Epithelial cell of alveolus of lung (primary cell): ENCODE data around the gene MYO1D. TPM values are rescaled to one million over a fixed set of nuclear protein-coding genes. Genes with fewer than 3 reads are reported as not detected.

ENCODE experiments used
- total RNA-seq: library from RNA; depleted of rRNA; stranded (reverse); fragments of >200 nt; gene quantifications from 2 replicates; pipeline ENCODE4 v1.2.1, GENCODE V29; 2015

Gene MYO1D
- 4.8 and 15.5 TPM in 2 replicates for total RNA-seq

DNA sequence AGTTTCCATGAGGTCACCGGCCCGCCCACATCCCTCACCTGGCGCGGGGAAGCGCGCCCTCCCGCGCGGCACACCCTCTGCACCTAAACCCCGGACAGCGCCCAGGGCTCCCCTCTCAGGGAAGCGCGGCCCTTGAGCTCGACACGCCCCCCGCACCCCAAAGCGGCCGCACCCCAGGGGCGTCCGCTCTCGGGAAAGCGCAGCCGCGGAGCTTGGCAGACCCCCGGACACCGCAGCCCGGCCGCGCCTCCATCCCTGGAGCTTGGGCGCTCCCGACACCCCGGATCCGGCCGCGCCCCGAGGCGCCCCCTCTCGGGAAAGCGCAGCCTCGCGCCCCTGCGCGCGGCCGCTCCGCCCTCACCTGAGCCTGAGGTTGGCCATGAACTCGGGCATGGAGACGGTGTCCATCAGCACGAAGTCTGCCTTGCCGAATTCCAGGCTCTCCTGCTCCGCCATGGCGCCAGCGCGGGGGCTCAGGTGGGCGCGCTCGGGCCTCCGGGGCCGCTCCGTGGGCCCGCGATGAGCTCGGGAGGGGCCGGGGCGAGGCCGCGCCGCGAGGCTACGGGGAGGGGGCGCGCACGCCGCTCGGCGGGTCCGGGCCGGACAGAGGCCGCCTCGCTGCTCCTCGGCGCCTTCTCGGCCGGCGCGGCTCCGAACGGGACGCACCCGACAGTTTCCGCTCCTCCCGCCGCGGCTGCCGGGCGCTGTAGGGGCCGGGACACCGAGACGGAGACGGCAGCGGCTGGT lies at the start of gene MYO1D:
TSS of gene MYO1D (minus strand) at position 708 of the 747 bp plus-strand sequence. CDS start at position 456, 252 bp downstream.

DNA sequence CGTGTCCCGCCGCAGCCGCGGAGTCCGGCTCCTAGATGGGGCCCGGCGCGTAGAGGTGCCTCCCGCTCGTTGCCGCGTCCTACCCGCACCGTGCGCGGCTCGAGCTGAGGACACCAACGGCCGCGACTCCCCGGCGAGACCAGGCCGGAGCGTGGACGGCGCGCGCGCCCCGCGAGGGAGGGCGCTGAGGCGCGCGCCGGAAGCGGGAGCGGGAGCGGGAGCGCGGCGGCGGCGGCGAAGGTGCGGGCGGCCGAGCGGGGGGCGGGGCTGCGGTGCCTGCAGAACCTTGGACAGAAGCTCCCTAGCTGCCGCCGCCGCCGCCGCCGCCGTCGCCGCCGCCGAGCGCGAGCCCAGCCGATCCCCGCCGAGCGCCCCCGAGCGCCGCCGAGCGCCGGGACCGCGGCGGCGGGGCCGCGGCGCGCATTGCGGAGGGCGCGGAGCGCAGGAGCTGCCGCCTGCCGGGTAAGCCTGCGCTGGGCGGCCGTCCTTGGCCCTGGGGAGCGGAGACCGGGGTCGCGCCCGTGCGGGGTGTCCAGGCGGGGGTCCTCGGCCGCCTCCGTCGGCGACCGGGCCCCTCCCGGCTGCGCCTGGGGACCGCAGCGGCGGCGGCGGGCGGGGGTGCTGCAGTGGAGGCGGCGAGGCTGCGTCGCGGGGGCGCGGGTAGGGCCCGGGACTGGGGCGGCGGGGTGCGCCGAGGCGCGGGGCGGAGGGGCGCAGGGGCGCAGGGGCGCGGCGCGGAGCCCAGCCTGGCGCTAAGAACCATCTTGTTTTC lies 390.0 kb downstream of the MYO1D start, which contains the start of gene CDK5R1:
TSS of gene CDK5R1 (plus strand) at position 293 of the 772 bp plus-strand sequence. CDS start 628 bp downstream, outside the sequence.

DNA sequence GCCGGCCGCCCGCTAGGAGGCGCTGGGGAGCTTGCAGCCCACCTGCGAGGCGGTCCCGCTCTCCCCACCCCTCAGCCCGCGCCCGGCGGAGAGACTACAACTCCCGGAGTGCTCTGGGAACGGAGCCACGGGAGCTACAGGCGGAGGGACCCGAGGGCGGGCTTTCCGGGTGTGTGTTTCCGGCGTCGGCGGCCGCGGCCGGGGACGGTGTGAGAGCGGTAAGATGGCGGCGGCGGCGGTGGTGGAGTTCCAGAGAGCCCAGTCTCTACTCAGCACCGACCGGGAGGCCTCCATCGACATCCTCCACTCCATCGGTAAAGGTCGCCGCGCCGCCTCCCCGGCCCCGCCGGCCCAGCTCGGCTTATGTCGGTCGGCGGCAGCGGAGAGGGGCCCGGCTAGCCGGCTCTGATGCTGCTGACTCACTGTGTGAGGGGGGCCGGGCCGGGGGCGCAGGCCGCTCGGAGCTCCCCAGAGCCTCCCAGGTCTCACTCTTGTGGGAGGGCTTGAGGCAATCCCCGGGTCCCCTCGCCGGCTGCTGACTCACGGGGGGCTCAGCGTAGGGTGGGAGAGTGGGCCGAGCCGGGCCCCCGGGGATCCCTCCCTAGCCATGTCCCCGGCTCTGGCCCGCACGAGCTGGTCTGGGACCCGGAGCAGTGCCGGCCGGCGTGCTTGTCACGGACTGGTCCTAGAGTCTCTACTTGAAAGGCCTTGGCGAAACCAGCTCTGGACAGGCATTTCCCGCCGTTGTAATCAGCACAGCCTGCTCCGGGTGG lies 432.4 kb downstream of the MYO1D start, which contains the start of gene PSMD11:
TSS of gene PSMD11 (plus strand) at position 210 of the 773 bp plus-strand sequence. CDS start at position 224, 14 bp downstream.

Other genes with a start within 250 kb of the MYO1D start
- gene TMEM98, start 51.0 kb upstream of the MYO1D start, total RNA-seq = 145 and 218 TPM in 2 replicates
- not detected in 2 replicates for gene SPACA3, start 114.7 kb upstream of the MYO1D start, total RNA-seq